Uterus (tissue), 2 donors: ENCODE results near the gene PLCZ1.

ENCODE experiments used
- POLR2A ChIP-seq, 2 donors: fragments of 450-650 bp; IDR thresholded peaks; one replicate each; pipeline ENCODE4 v1.6.1; 2016; ENCODE audit warnings: antibody characterized with exemption in 2 of 2, mild to moderate bottlenecking in 1 of 2, moderate library complexity in 1 of 2
- TF ChIP-seq, protein P1 (sequence below), 4 experiments: fragments of 200-600 bp in 2 of 4; fragments of 450-650 bp in 2 of 4; sonication (generic) in 2 of 4; IDR thresholded peaks; one replicate each; pipeline ENCODE4 v1.5.1; 2016 to 2019; ENCODE audit warnings: antibody characterized with exemption in 4 of 4, mild to moderate bottlenecking in 2 of 4, moderate library complexity in 1 of 4

DNA sequence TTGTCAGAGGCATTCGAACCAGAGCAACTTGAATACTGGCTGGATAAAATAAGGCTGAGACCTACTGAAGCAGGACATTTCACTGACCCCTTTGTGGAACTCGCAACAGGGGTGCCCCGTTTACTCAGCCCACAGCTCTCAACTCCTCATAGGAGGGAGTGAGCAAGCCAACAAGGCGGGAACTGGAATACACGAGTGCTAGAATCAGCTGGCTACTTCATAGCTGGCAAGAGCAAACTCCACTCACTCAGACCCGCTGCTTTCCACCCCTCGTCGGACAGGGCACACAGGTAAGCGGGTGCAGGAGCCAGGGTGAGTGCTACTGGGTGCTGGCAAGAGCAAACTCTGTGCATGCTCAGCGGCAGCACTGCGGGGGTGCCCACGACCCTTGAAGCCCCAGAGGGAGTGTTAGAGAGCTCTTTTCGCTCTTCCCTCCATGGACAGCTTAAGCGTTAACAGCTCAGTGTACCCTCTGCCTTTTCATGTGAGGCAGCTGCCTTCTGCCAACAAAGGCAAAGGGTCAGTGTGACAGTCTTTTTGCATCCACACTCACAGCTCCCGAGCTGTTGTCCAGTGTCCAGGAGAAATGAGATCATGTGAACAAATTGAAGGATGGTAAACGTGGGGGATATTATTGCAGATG lies 15.8 kb upstream of the PLCZ1 start:
- no peak for TF ChIP-seq POLR2A (IDR thresholded peaks at IDR 0.05)
- TF ChIP-seq, protein P1, sequence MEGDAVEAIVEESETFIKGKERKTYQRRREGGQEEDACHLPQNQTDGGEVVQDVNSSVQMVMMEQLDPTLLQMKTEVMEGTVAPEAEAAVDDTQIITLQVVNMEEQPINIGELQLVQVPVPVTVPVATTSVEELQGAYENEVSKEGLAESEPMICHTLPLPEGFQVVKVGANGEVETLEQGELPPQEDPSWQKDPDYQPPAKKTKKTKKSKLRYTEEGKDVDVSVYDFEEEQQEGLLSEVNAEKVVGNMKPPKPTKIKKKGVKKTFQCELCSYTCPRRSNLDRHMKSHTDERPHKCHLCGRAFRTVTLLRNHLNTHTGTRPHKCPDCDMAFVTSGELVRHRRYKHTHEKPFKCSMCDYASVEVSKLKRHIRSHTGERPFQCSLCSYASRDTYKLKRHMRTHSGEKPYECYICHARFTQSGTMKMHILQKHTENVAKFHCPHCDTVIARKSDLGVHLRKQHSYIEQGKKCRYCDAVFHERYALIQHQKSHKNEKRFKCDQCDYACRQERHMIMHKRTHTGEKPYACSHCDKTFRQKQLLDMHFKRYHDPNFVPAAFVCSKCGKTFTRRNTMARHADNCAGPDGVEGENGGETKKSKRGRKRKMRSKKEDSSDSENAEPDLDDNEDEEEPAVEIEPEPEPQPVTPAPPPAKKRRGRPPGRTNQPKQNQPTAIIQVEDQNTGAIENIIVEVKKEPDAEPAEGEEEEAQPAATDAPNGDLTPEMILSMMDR (IDR thresholded peaks at IDR 0.05) = no peak
